Heart left ventricle (tissue), 13 donors: ENCODE measurements around the gene ZC2HC1C.
A peak's percentile ranks its signal among the peaks of the same experiment; 100 is the strongest.

Experiments
- CTCF ChIP-seq, 12 donors: fragments of 200-600 bp; sonication (generic) in 4 of 12; IDR thresholded peaks; one replicate each; pipeline versions ENCODE4 v1.5.0 to v1.8.0; 2018 to 2022; ENCODE audit warnings: antibody characterized with exemption in 12 of 12, mild to moderate bottlenecking in 5 of 12
- POLR2A ChIP-seq, 2 donors: fragments of 450-650 bp; IDR thresholded peaks; one replicate each; pipeline ENCODE4 v1.6.1; 2017; ENCODE audit warnings: antibody characterized with exemption in 2 of 2, mild to moderate bottlenecking in 2 of 2, moderate library complexity in 2 of 2
- donor health status: ischemic (EF 13 %, LVEDD 7.1; RV severe dilation, severe dysfunction).
- donor health status: DM: no; HTN: yes; CAD: no.
- donor health status: DM: no; HTN: no; CAD: no.
- donor health status: ischemic (EF 25% LVEDD 6.9; RV normal size, moderate dysfunction).
- donor health status: ischemic (EF 25% LVEDD 5.7; RV mildly dilated, moderate dysfunction).
- donor health status: ischemic (EF 35%, LVEDD 5.7; RV mildly dilated, moderate dysfunction).
- donor health status: nonischemic (EF 11% LVEDD 7.7; RV severe dilation, severe dysfunction).
- donor health status: DM: yes; HTN: yes; CAD: no.
- donor health status: PGD.
- donor health status: ischemic (EF 29% LVEDD 5.4; RV normal size, mild dysfunction).
- donor health status: nonischemic (EF 23%, LVEDD 6.1; RV moderate dilation, normal function).

- TF ChIP-seq CTCF (IDR thresholded peaks at IDR 0.05), result peak; percentile 67 to 87 (median 78)
- TF ChIP-seq POLR2A (IDR thresholded peaks at IDR 0.05), result no peak
Measured at GRCh38 chr14:75088566-75089373, 19.3 kb downstream of the ZC2HC1C start.
